A549 (cell line): ENCODE results near the gene HMCN1. TPM values are rescaled to one million over a fixed set of nuclear protein-coding genes. Genes with fewer than 3 reads are reported as not detected.

Source experiments
- ATAC-seq, 2 experiments: fragments of 200-7000 bp in 1 of 2; fragments of >200 bp in 1 of 2; cut with Nextera tagmentation in 1 of 2; cut with Tn5 transposase in 1 of 2; 3 replicates each; pipeline versions ENCODE4 v1.8.0 to v1.9.1; 2018 to 2020; ENCODE audit warnings: mild to moderate bottlenecking in 1 of 2, moderate library complexity in 1 of 2
- CTCF ChIA-PET: fragments of 300-600 bp; sonication (Branson Sonifier 250); formaldehyde crosslinking; extraction: SDS; loops from one replicate; lab custom pipeline; 2021; ENCODE audit warnings: antibody characterized with exemption, inconsistent platforms; lab: Yijun Ruan, JAX
- POLR2A ChIA-PET: fragments of 350-600 bp; formaldehyde crosslinking; extraction: SDS; loops from one replicate; lab custom pipeline; 2021; ENCODE audit warnings: antibody characterized with exemption, inconsistent platforms; lab: Yijun Ruan, JAX
- DNase-seq, 2 experiments: peaks; one replicate each; pipeline versions ENCODE4 v3.0.0 to v3.0.0-alpha.2; 2011 to 2016; ENCODE audit warnings: low read depth in 1 of 2, low spot score in 1 of 2
- FAIRE-seq: peaks from 2 replicates; lab custom pipeline; 2011; peaks lifted over from hg19 to GRCh38; lab: Jason Lieb, UNC
- H3K27ac ChIP-seq, 2 experiments: fragments of >200 bp; sonication (Bioruptor Twin); formaldehyde crosslinking; 3 replicates each; pipeline ENCODE4 v1.5.1; 2016 to 2017
- H3K4me1 ChIP-seq: fragments of >200 bp; sonication (Bioruptor Twin); formaldehyde crosslinking; 3 replicates; pipeline ENCODE4 v1.6.1; 2016
- H3K4me2 ChIP-seq: fragments of >200 bp; sonication (Bioruptor Twin); formaldehyde crosslinking; 3 replicates; pipeline ENCODE4 v1.6.1; 2016
- H3K4me3 ChIP-seq: fragments of >200 bp; sonication (Bioruptor Twin); formaldehyde crosslinking; 3 replicates; pipeline ENCODE4 v1.5.1; 2016
- H3K9me3 ChIP-seq: fragments of >200 bp; sonication (Bioruptor Twin); formaldehyde crosslinking; 3 replicates; pipeline ENCODE4 v1.6.1; 2016
- BCL3 ChIP-seq: fragments of >200 bp; sonication (Bioruptor Twin); formaldehyde crosslinking; IDR thresholded peaks from 3 replicates; pipeline ENCODE4 v1.6.1; 2016
- CEBPB ChIP-seq, 2 experiments: fragments of >200 bp in 1 of 2; sonication (Bioruptor Twin) in 1 of 2; formaldehyde crosslinking in 1 of 2; IDR thresholded peaks; 2 replicates each; pipeline ENCODE4 v1.6.1; 2012 to 2016
- CHD4 ChIP-seq: fragments of 200-600 bp; sonication (generic); IDR thresholded peaks from 2 replicates; pipeline ENCODE4 v1.6.1; 2016; ENCODE audit warnings: antibody characterized with exemption, mild to moderate bottlenecking, borderline replicate concordance
- E2F6 ChIP-seq: IDR thresholded peaks from 2 replicates; pipeline ENCODE4 v1.6.1; 2012; ENCODE audit warnings: low read depth, borderline replicate concordance
- EHMT2 ChIP-seq: fragments of 200-600 bp; sonication (generic); IDR thresholded peaks from 2 replicates; pipeline ENCODE4 v1.6.1; 2016; ENCODE audit warnings: antibody characterized with exemption, low read depth, mild to moderate bottlenecking, moderate library complexity
- FOSB ChIP-seq: fragments of 250-450 bp; sonication (Bioruptor Pico); IDR thresholded peaks from 2 replicates; pipeline ENCODE4 v1.5.0; 2020; ENCODE audit warnings: mild to moderate bottlenecking, moderate library complexity
- FOSL2 ChIP-seq, 2 experiments: fragments of 450-650 bp in 1 of 2; fragments of >200 bp in 1 of 2; sonication (Bioruptor Twin) in 1 of 2; formaldehyde crosslinking; IDR thresholded peaks; 2 replicates each; pipeline versions ENCODE4 v1.5.0 to v1.6.1; 2016 to 2020; ENCODE audit warnings: mild to moderate bottlenecking in 1 of 2, moderate library complexity in 1 of 2
- GATA3 ChIP-seq: IDR thresholded peaks from 2 replicates; pipeline ENCODE4 v1.6.1; 2012; ENCODE audit warnings: borderline replicate concordance
- HDAC2 ChIP-seq: fragments of 200-600 bp; sonication (generic); IDR thresholded peaks from 2 replicates; pipeline ENCODE4 v1.6.1; 2016
- HOXB13 ChIP-seq: fragments of 250-450 bp; sonication (Bioruptor Pico); IDR thresholded peaks from 2 replicates; pipeline ENCODE4 v1.5.0; 2020; ENCODE audit warnings: low read depth, mild to moderate bottlenecking, moderate library complexity
- JUN ChIP-seq, 2 experiments: fragments of >200 bp; sonication (Bioruptor Twin); formaldehyde crosslinking; IDR thresholded peaks; 2 replicates in 1 of 2; 3 replicates in 1 of 2; pipeline ENCODE4 v1.6.1; 2016 to 2017
- MAFK ChIP-seq: fragments of 450-650 bp; IDR thresholded peaks from 2 replicates; pipeline ENCODE4 v1.6.1; 2014; ENCODE audit not compliant: partially characterized antibody
- MAX ChIP-seq: IDR thresholded peaks from 2 replicates; pipeline ENCODE4 v1.6.1; 2012
- NFE2L2 ChIP-seq: fragments of 150-350 bp; conservative IDR thresholded peaks from 2 replicates; pipeline ENCODE4 v1.6.1; 2014; ENCODE audit warnings: low read length
- PBX3 ChIP-seq: IDR thresholded peaks from 2 replicates; pipeline ENCODE4 v1.6.1; 2012
- POLR2A ChIP-seq: IDR thresholded peaks from 2 replicates; pipeline ENCODE4 v1.6.1; 2012; ENCODE audit warnings: mild to moderate bottlenecking, low read length
- RAD21 ChIP-seq, 2 experiments: fragments of >200 bp in 1 of 2; sonication (Bioruptor Twin) in 1 of 2; formaldehyde crosslinking in 1 of 2; IDR thresholded peaks in 1 of 2; conservative IDR thresholded peaks in 1 of 2; 2 replicates in 1 of 2; 3 replicates in 1 of 2; pipeline ENCODE4 v1.6.1; 2012 to 2018; ENCODE audit warnings: inconsistent platforms in 1 of 2
- RARB ChIP-seq: fragments of 250-450 bp; sonication (Bioruptor Pico); IDR thresholded peaks from 2 replicates; pipeline ENCODE4 v1.8.0; 2021; ENCODE audit warnings: mild to moderate bottlenecking, moderate library complexity
- RCOR1 ChIP-seq: fragments of 150-350 bp; IDR thresholded peaks from 2 replicates; pipeline ENCODE4 v1.6.1; 2014; ENCODE audit warnings: antibody characterized with exemption, low read length, low read depth
- REST ChIP-seq: fragments of 200-600 bp; sonication (generic); IDR thresholded peaks from 2 replicates; pipeline ENCODE4 v1.6.1; 2016; ENCODE audit warnings: antibody characterized with exemption, mild to moderate bottlenecking, moderate library complexity
- SMC3 ChIP-seq: fragments of >200 bp; sonication (Bioruptor Twin); formaldehyde crosslinking; IDR thresholded peaks from 3 replicates; pipeline ENCODE4 v1.6.1; 2018; ENCODE audit warnings: inconsistent platforms
- TP53 ChIP-seq: fragments of 250-450 bp; sonication (Bioruptor Pico); IDR thresholded peaks from 2 replicates; pipeline ENCODE4 v1.5.0; 2021; ENCODE audit warnings: mild to moderate bottlenecking, moderate library complexity
- USF2 ChIP-seq: fragments of 450-650 bp; IDR thresholded peaks from 2 replicates; pipeline ENCODE4 v1.6.1; 2014; ENCODE audit warnings: antibody characterized with exemption
- WGBS: methylation state at CpG from one replicate; pipeline ENCODE4 v1.1.6; 2017; ENCODE audit errors: missing lambda C conversion rate; 5-methylcytosine and 5-hydroxymethylcytosine counted together
- polyA plus RNA-seq, 4 experiments: library from polyadenylated mRNA; depleted of rRNA in 3 of 4; stranded (reverse); fragments of >200 nt; fragmentation: RNase III in 1 of 4; extraction: RNeasy Plus Mini Kit Qiagen cat#74134 plus additional on column Dnase treatment in 1 of 4; gene quantifications; 2 replicates in 3 of 4; 3 replicates in 1 of 4; pipeline ENCODE4 v1.2.3, GENCODE V29; 2011 to 2017

The HMCN1 gene
- polyA plus RNA-seq, 2 of the 4 experiments (the other 2 are of a cell fraction), result 0.03 to 0.06 TPM

GRCh38 chr1:185804206-185804605, 70.0 kb downstream of the HMCN1 start:
- H3K27ac ChIP-seq, result no peak overlapping the region
- no peak overlapping the region for H3K4me3 ChIP-seq
- H3K4me2 ChIP-seq, result no peak overlapping the region
- no peaks in the 10 kb centered on the region for H3K4me1 ChIP-seq
- TF ChIP-seq RCOR1 (no peak), MAFK (no peak), RAD21 (conservative IDR thresholded peaks at IDR 0.05 in 1 of 2, IDR thresholded peaks at IDR 0.05 in 1 of 2) (no peak), JUN (IDR thresholded peaks at IDR 0.05) (no peak), TP53 (no peak), POLR2A (no peak), GATA3 (no peak), NFE2L2 (no peak), SMC3 (no peak), MAX (no peak), REST (no peak), HOXB13 (CRISPR knock-in tag) (no peak)
- ATAC-seq (no peak), FAIRE-seq (no peak), DNase-seq (no peak)
- POLR2A ChIA-PET, result no interaction called here
- CTCF ChIA-PET, result no interaction called here
- H3K9me3 ChIP-seq, result peaks cover 6% of the 10 kb centered on the region; the same call in 2 of the 3 replicates

- Histone ChIP-seq H3K4me3 (no peak overlapping the region), H3K4me1 (no peaks in the 10 kb centered on the region), H3K4me2 (no peak overlapping the region), H3K9me3 (0 out of 3 replicates have a peak, but pooled peaks cover 5% of the 10 kb centered on the region), H3K27ac (no peak overlapping the region)
- FAIRE-seq (no peak), ATAC-seq (no peak), DNase-seq (no peak)
- ChIA-PET CTCF (no interaction called here), POLR2A (no interaction called here)
- WGBS, result 32% methylated on average over 3 of the region's 3 CpGs
- no peak for TF ChIP-seq HDAC2
- no peak for TF ChIP-seq CEBPB (IDR thresholded peaks at IDR 0.05)
- TF ChIP-seq BCL3, result no peak
- TF ChIP-seq RCOR1, result no peak
- no peak for TF ChIP-seq CHD4
- no peak for TF ChIP-seq RARB (CRISPR knock-in tag)
- no peak for TF ChIP-seq E2F6
- TF ChIP-seq REST, result no peak
- no peak for TF ChIP-seq FOSB (CRISPR knock-in tag)
- no peak for TF ChIP-seq MAFK
- no peak for TF ChIP-seq FOSL2 (IDR thresholded peaks at IDR 0.05)
- no peak for TF ChIP-seq FOSL2 (CRISPR knock-in tag; IDR thresholded peaks at IDR 0.05)
- TF ChIP-seq PBX3, result no peak
- no peak for TF ChIP-seq EHMT2
- no peak for TF ChIP-seq USF2
Measured at GRCh38 chr1:185804608-185805007, 70.4 kb downstream of the HMCN1 start.
